AG10803 (cell line): ENCODE results near the gene ANXA11.

Experiments used
- DNase-seq: peaks from one replicate; pipeline ENCODE4 v3.0.0; 2010; ENCODE audit warnings: low read depth
- H3K4me3 ChIP-seq: 2 replicates; pipeline ENCODE4 v1.5.1; 2011; ENCODE audit warnings: mild to moderate bottlenecking, low read length, control low read depth
- CTCF ChIP-seq: conservative IDR thresholded peaks from 2 replicates; pipeline ENCODE4 v1.5.1; 2011; ENCODE audit warnings: mild to moderate bottlenecking, low read length, control low read depth, inconsistent platforms

The ANXA11 gene

GRCh38 chr10:80184291-80184690 lies 21.0 kb downstream of the ANXA11 start:
- no peak for DNase-seq
- no peak for TF ChIP-seq CTCF
- H3K4me3 ChIP-seq, result no peak overlapping the region

DNA sequence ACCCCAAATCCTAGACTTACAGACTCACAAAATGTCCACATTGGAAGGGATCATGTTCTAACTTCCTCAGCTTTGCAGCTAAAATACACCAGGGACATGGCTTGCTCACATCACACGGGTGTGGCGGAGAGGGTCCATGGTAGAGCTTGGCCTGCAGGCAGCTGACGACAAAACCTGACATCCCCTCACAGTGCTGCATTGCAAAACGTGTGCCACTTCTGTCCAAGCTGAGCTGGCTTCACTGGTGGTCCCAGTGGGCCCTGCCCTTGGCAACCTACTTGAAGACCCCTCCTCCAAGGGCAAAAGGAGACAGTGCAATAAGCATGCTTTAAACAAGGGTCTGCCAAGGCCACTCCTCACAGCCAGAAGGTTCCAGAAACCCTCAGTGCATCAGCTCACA lies 21.9 kb downstream of the ANXA11 start:
- no peak overlapping the region for H3K4me3 ChIP-seq

DNA sequence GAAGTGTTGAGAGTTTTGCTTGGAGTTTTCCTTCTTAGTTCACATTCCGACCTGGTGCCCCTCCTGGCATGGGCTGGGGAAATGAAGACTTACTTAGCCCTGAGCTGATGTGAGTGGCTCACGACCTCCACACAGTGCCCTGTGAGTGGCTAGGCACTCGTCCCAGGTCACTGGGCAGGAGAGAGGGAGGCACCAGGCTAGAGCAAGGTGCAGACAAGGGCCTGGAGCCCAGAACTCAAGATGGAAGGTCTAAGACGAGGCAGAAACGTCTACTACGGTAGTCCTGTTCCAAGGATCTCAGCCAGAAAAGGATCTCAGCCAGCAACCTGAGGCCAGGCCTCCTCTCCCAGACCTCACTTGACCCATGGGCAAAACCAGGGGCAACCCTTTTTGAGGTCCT lies 22.4 kb downstream of the ANXA11 start:
- no peak for DNase-seq
- no peak for TF ChIP-seq CTCF
- H3K4me3 ChIP-seq, result no peak overlapping the region

More for the DNA sequence above, 21.9 kb downstream of the ANXA11 start:
- TF ChIP-seq CTCF, result no peak
- no peak for DNase-seq

GRCh38 chr10:80177781-80178636 lies 27.3 kb downstream of the ANXA11 start:
- H3K4me3 ChIP-seq, result no peak overlapping the region
- no peak for TF ChIP-seq CTCF
- DNase-seq, result peak; percentile 52

DNA sequence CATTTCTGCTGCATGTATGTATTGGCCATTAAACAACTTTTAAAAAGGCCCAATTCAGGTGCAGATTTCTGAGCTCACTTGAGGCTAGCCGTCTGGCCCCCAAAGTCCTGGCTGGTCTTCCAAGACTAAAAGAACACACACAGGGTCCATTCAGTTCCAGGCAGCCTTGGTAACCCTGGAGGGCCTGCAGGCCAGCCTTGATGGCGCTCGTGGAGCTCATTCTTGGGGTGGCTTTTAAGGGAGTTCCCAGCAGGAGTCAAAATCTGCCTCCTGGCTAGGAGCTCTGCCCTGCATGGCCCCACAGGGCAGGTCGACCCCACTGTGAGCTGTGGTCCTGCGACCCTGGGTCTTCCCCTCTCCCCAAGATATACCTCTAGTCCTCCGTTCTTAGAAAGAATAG lies 28.8 kb downstream of the ANXA11 start:
- TF ChIP-seq CTCF, result no peak
- DNase-seq, result no peak
- no peak overlapping the region for H3K4me3 ChIP-seq

- no peak overlapping the region for H3K4me3 ChIP-seq
- no peak for TF ChIP-seq CTCF
- DNase-seq, result no peak
These were observed 30.5 kb downstream of the ANXA11 start for GRCh38 chr10:80174641-80175395.
